ENCODE data around the gene TSPAN33. TPM values are rescaled to one million over a fixed set of nuclear protein-coding genes. Genes with fewer than 3 reads are reported as not detected.

The TSPAN33 gene
- total RNA-seq, 1 donor from 2014 or later: 6.2 TPM

DNA sequence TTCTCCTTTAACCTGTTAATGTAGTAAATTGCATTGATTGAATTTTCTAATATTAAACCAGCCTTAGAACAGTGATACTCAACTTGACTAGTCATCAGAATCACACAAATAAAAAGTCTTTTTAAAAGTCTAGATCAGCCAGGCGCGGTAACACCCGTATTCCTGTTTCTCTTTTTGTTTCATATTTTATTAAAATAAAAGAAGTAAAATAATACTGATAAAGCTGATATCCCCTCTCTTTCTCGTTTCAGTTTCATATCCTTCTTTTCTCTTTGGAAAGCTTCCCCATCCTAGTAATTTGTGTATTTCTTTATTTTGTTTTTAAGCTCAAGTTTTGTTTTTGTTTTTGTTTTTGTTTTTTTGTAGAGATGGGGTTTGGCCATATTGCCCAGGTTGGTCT, 53.3 kb downstream of the TSPAN33 start:
- Mint-ChIP-seq H3K27ac (no peak overlapping the region), H3K27me3 (peaks cover 21% of the 10 kb centered on the region), H3K36me3 (ENCODE audit: low read depth) (no peaks in the 10 kb centered on the region), H3K4me1 (no peaks in the 10 kb centered on the region), H3K9me3 (no peaks in the 10 kb centered on the region), H3K4me3 (no peak overlapping the region)
- intact Hi-C loops (cut with micrococcal nuclease): no loop called here
- no peak for DNase-seq

DNA sequence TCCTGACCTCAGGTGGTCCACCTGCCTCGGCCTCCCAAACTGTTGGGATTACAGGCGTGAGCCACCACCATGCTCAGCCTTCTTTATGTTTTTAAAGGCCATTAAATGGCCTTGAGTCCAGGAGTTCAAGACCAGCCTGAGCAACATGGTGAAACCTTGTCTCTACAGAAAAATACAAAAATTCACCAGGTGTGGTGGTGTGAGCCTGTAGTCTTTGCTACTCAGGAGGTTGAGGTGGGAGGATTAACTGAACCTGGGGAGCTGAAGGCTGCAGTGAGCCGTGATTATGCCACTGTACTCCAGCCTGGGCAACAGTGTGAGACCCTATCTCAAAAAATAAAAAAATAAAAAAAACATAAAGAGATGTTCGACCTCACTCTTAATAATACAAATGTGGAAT, 54.9 kb downstream of the TSPAN33 start:
- intact Hi-C loops (cut with micrococcal nuclease): no loop called here
- Mint-ChIP-seq H3K36me3 (ENCODE audit: low read depth) (no peaks in the 10 kb centered on the region), H3K27ac (no peak overlapping the region), H3K4me1 (no peaks in the 10 kb centered on the region), H3K9me3 (no peaks in the 10 kb centered on the region), H3K4me3 (no peak overlapping the region), H3K27me3 (peaks cover 17% of the 10 kb centered on the region)
- DNase-seq: no peak

DNA sequence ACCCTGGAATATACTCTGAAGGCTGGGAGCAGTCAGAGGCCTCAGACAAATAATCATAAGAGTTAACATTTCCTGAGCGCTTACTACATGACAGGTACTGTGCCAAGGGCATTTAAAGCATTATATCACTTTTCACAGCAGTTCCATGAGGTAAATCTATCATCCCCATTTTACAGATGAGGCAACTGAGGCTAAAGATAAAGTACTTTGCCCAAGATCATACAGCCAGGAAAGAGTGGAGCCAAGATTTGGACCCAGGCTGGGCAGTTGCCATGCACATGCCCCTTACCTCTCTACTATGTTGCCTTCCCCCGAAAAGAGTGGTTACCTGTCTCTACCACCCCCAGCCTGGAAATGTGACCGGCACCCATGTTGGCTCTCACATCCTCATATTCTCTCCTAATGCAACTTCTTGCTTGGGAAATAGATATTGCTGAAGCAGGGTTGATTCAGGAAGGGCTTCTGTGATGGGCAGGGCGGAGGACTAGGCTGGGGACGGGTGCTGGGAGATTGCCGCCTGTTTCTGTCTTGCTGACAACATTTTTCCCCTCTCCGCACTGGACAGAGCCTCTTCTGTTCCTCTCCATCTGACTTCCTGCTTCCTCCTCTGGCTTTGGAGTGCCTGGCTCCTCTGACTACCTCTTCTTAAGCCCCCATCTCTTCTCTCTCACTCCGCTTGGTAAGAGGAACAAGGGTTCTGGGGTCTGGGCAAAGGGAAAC, 57.7 kb downstream of the TSPAN33 start:
- Mint-ChIP-seq H3K4me3 (no peak overlapping the region), H3K9me3 (no peaks in the 10 kb centered on the region), H3K27ac (no peak overlapping the region), H3K27me3 (peaks cover 15% of the 10 kb centered on the region), H3K4me1 (no peaks in the 10 kb centered on the region), H3K36me3 (ENCODE audit: low read depth) (no peaks in the 10 kb centered on the region)
- intact Hi-C loops (cut with micrococcal nuclease): no loop called here
- DNase-seq: no peak

DNA sequence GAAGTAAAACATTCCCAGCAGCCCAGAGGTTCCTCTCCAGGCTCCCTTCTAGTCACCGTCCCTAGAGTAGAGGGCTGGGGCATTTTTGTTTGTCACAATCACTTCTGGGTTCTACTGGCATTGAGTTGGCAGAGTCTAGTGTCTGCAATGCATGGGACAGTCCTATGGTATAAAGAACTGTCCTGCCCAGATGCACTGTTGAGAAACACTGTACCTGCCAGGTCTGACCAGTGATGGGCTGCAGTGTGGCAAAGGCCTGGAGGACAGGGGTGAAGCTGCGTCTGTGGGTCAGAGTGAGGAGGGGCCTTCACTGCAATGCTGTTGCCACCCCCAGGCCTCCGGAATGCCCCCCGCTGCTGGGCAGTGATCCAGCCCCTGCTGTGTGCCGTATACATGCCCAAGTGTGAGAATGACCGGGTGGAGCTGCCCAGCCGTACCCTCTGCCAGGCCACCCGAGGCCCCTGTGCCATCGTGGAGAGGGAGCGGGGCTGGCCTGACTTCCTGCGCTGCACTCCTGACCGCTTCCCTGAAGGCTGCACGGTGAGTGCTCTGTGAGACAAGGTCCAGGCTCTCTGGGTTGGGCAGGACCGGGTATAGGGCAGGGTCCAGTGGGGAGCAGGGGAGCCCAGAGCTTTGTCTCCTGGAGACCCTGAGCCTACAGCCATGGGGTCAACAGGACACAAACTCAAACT, 58.7 kb downstream of the TSPAN33 start:
- H3K36me3 Mint-ChIP-seq (ENCODE audit: low read depth): no peaks in the 10 kb centered on the region
- no peaks in the 10 kb centered on the region for H3K4me1 Mint-ChIP-seq
- H3K9me3 Mint-ChIP-seq: no peaks in the 10 kb centered on the region
- DNase-seq: no peak
- H3K27me3 Mint-ChIP-seq: peaks cover 13% of the 10 kb centered on the region
- intact Hi-C loops (cut with micrococcal nuclease): no loop called here
- H3K27ac Mint-ChIP-seq: no peak overlapping the region
- H3K4me3 Mint-ChIP-seq: no peak overlapping the region

DNA sequence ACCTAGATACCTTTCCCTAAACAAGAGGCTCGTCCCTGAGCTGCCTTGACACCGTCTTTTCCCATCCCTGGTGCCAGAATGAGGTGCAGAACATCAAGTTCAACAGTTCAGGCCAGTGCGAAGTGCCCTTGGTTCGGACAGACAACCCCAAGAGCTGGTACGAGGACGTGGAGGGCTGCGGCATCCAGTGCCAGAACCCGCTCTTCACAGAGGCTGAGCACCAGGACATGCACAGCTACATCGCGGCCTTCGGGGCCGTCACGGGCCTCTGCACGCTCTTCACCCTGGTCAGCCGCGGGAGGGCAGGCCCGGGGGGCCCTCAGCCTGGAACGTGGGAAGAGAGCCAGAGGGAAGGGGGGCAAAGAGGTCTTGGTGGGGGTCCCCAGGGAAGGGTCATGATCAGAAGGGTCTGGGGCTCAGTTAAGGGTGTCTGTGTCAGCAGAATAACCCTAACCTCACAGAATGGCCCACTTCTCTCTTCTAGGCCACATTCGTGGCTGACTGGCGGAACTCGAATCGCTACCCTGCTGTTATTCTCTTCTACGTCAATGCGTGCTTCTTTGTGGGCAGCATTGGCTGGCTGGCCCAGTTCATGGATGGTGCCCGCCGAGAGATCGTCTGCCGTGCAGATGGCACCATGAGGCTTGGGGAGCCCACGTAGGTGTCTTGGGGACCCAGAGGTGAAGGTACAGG, 60.8 kb downstream of the TSPAN33 start:
- Mint-ChIP-seq H3K27me3 (peaks cover 14% of the 10 kb centered on the region), H3K27ac (no peak overlapping the region), H3K4me1 (no peaks in the 10 kb centered on the region), H3K4me3 (no peak overlapping the region), H3K9me3 (no peaks in the 10 kb centered on the region), H3K36me3 (ENCODE audit: low read depth) (no peaks in the 10 kb centered on the region)
- no peak for DNase-seq
- intact Hi-C loops (cut with micrococcal nuclease): no loop called here

DNA sequence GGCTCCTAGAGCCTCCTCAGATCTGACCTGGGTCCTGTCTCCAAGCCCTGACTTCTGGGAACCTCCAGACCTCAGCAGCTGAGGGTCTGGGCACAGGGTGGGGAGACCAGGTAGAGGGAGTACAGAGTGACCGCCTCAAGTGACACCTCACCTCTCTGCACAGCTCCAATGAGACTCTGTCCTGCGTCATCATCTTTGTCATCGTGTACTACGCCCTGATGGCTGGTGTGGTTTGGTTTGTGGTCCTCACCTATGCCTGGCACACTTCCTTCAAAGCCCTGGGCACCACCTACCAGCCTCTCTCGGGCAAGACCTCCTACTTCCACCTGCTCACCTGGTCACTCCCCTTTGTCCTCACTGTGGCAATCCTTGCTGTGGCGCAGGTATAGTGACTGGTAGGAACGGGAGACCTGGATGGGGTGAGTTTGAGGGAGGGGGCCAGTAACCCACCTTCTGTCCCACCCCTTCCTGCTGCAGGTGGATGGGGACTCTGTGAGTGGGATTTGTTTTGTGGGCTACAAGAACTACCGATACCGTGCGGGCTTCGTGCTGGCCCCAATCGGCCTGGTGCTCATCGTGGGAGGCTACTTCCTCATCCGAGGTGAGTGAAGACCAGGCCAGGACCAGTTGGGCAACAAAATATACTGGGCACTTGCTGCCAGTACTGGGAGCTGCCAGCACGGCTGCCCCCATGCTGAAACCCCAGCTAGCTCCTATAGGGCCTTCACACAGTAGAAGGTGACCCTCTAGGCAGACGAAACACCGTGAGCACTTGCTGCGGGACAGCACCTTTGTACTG, 61.7 kb downstream of the TSPAN33 start:
- no peak for DNase-seq
- no peaks in the 10 kb centered on the region for H3K9me3 Mint-ChIP-seq
- no peaks in the 10 kb centered on the region for H3K36me3 Mint-ChIP-seq (ENCODE audit: low read depth)
- intact Hi-C loops (cut with micrococcal nuclease): no loop called here
- peaks cover 14% of the 10 kb centered on the region for H3K27me3 Mint-ChIP-seq
- no peak overlapping the region for H3K4me3 Mint-ChIP-seq
- H3K27ac Mint-ChIP-seq: no peak overlapping the region
- H3K4me1 Mint-ChIP-seq: no peaks in the 10 kb centered on the region

DNA sequence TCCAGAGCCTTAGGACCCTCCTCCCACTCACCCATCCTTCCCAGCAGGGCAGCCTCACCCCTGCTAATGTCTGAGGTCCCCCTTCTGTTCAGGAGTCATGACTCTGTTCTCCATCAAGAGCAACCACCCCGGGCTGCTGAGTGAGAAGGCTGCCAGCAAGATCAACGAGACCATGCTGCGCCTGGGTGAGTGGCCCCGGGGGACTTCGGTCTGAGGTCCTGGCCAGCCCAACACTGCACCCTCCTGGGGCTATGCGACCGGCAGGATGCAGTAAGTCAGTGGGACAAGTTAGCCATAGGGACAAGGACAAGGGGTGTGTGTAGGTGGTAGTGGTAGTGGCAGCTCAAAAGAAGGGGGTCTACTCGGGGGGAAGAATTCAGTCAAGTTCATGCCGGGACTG, 64.2 kb downstream of the TSPAN33 start:
- intact Hi-C loops (cut with micrococcal nuclease): no loop called here
- Mint-ChIP-seq H3K4me1 (no peaks in the 10 kb centered on the region), H3K9me3 (no peaks in the 10 kb centered on the region), H3K36me3 (ENCODE audit: low read depth) (no peaks in the 10 kb centered on the region), H3K27ac (no peak overlapping the region), H3K27me3 (peaks cover 6% of the 10 kb centered on the region), H3K4me3 (no peak overlapping the region)
- no peak for DNase-seq

DNA sequence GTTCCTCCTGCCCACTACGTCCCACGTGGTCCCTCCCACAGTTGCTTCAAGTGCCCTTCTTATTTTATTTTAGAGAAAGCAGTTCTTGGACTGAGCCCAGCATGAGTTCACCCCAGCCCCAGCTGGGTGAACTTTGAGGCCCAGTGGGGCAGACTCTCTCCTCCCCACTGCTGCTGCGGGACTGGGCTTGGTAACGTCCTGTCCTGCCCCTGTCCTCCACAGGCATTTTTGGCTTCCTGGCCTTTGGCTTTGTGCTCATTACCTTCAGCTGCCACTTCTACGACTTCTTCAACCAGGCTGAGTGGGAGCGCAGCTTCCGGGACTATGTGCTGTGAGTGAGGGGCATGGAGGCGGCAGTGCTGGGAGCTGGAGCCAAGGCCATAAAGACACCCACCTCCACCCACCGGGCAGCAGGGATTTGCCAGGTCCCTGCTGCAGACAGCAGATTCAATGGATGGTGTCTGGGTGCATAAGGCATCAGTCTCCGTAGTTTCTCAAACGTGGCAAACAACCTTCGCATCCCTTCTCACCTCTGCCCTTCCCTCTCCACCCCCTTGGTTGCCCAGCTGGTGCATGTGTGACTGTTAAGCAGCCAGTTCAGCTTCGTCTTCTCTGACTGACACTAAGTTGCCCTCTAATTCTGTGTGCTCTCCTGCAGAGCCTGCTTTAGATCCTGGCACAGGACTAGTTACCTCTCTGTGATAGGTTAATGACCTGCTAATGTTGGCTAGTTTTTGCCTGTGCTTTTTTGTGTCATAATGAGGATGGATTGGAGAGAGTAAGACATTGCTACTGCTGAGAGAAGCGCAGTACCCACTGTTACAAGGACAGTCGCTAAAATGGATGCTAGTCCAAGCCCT, 64.8 kb downstream of the TSPAN33 start:
- Mint-ChIP-seq H3K27me3 (peaks cover 6% of the 10 kb centered on the region), H3K36me3 (ENCODE audit: low read depth) (no peaks in the 10 kb centered on the region), H3K27ac (no peak overlapping the region), H3K4me3 (no peak overlapping the region), H3K4me1 (no peaks in the 10 kb centered on the region), H3K9me3 (no peaks in the 10 kb centered on the region)
- DNase-seq: no peak
- intact Hi-C loops (cut with micrococcal nuclease): no loop called here

DNA sequence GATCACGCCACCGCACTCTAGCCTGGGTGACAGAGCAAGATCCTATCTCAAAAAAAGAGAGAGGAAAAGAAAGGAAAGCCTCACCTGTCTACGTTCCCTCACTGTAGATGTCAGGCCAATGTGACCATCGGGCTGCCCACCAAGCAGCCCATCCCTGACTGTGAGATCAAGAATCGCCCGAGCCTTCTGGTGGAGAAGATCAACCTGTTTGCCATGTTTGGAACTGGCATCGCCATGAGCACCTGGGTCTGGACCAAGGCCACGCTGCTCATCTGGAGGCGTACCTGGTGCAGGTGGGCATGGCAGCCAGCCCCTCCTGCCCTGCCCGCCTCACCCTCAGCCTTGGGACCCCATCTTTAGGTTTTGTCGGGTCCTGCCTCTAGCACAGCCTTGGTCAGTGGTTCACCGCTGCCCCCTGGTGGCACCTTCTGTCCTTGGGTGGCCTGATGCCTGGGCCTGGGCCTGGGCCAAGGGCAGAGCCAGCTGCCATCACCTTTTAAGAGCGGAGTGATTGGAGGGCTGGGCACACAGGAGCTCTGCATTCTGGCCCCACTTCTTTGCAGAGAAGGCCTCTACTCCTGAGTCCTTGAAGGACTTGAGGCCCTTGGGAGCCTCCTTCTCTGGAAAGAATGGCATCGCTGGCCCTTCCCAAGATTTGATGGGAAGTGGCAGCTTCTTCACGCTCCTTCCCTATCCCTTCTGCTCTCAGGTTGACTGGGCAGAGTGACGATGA, 65.9 kb downstream of the TSPAN33 start:
- Mint-ChIP-seq H3K9me3 (no peaks in the 10 kb centered on the region), H3K27ac (no peak overlapping the region), H3K4me3 (no peak overlapping the region), H3K4me1 (no peaks in the 10 kb centered on the region), H3K27me3 (peaks cover 6% of the 10 kb centered on the region), H3K36me3 (ENCODE audit: low read depth) (no peaks in the 10 kb centered on the region)
- intact Hi-C loops (cut with micrococcal nuclease): loop anchor here (1.0 to 10.0 kb wide), 2 partner anchors 46 to 306 kb away; no protein-coding TSS in a partner anchor
- peak; percentile 90 for DNase-seq

DNA sequence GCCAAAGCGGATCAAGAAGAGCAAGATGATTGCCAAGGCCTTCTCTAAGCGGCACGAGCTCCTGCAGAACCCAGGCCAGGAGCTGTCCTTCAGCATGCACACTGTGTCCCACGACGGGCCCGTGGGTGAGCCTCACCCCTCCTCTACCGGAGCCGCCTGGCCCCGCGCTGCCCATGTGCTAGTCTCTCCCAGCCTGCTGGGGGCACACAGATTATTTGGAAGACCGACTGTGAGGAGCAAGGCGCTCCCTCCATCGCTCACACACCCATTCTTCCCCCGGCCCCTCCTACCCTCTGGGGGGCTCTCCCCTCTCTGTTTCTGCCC, 66.4 kb downstream of the TSPAN33 start:
- no peaks in the 10 kb centered on the region for H3K4me1 Mint-ChIP-seq
- intact Hi-C loops (cut with micrococcal nuclease): loop anchor here (1.0 to 10.0 kb wide), 2 partner anchors 47 to 306 kb away; no protein-coding TSS in a partner anchor
- no peak overlapping the region for H3K4me3 Mint-ChIP-seq
- H3K27me3 Mint-ChIP-seq: peaks cover 6% of the 10 kb centered on the region
- H3K27ac Mint-ChIP-seq: no peak overlapping the region
- DNase-seq: no peak
- no peaks in the 10 kb centered on the region for H3K9me3 Mint-ChIP-seq
- no peaks in the 10 kb centered on the region for H3K36me3 Mint-ChIP-seq (ENCODE audit: low read depth)

DNA sequence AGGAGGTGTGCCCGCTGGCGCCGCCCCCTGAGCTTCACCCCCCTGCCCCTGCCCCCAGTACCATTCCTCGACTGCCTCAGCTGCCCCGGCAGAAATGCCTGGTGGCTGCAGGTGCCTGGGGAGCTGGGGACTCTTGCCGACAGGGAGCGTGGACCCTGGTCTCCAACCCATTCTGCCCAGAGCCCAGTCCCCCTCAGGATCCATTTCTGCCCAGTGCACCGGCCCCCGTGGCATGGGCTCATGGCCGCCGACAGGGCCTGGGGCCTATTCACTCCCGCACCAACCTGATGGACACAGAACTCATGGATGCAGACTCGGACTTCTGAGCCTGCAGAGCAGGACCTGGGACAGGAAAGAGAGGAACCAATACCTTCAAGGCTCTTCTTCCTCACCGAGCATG, 67.6 kb downstream of the TSPAN33 start:
- no peak for DNase-seq

DNA sequence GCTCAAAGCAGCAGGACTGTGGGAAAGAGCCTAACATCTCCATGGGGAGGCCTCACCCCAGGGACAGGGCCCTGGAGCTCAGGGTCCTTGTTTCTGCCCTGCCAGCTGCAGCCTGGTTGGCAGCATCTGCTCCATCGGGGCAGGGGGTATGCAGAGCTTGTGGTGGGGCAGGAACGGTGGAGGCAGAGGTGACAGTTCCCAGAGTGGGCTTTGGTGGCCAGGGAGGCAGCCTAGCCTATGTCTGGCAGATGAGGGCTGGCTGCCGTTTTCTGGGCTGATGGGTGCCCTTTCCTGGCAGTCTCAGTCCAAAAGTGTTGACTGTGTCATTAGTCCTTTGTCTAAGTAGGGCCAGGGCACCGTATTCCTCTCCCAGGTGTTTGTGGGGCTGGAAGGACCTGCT, 68.1 kb downstream of the TSPAN33 start:
- Mint-ChIP-seq H3K4me1 (no peaks in the 10 kb centered on the region), H3K27me3 (peaks cover 6% of the 10 kb centered on the region), H3K4me3 (no peak overlapping the region), H3K9me3 (no peaks in the 10 kb centered on the region), H3K27ac (no peak overlapping the region), H3K36me3 (ENCODE audit: low read depth) (no peaks in the 10 kb centered on the region)
- intact Hi-C loops (cut with micrococcal nuclease): loop anchor here (10.0 kb wide), 1 partner anchor 308 kb away; no protein-coding TSS in a partner anchor
- no peak for DNase-seq

More for the DNA sequence above, 67.6 kb downstream of the TSPAN33 start:
- no peak overlapping the region for H3K4me3 Mint-ChIP-seq
- H3K9me3 Mint-ChIP-seq: no peaks in the 10 kb centered on the region
- no peaks in the 10 kb centered on the region for H3K4me1 Mint-ChIP-seq
- H3K36me3 Mint-ChIP-seq (ENCODE audit: low read depth): no peaks in the 10 kb centered on the region
- H3K27ac Mint-ChIP-seq: no peak overlapping the region
- intact Hi-C loops (cut with micrococcal nuclease): loop anchor here (10.0 kb wide), 1 partner anchor 307 kb away; no protein-coding TSS in a partner anchor
- H3K27me3 Mint-ChIP-seq: peaks cover 6% of the 10 kb centered on the region
